HG03025 (cell line): ENCODE measurements around the gene IPMK.
A peak's percentile ranks its signal among the peaks of the same experiment; 100 is the strongest.
"Not testable (repeated sequence)": the region's sequence is repeated elsewhere in the genome, so short reads cannot be mapped to it uniquely, and the experiment has no call there.

Experiments used
- ATAC-seq: cut with Tn5 transposase; IDR thresholded peaks from one replicate; pipeline ENCODE4 v1.9.1; 2021; ENCODE audit warnings: mild to moderate bottlenecking, moderate library complexity; ENCODE audit not compliant: unreplicated experiment, low FRiP score

IPMK gene

DNA sequence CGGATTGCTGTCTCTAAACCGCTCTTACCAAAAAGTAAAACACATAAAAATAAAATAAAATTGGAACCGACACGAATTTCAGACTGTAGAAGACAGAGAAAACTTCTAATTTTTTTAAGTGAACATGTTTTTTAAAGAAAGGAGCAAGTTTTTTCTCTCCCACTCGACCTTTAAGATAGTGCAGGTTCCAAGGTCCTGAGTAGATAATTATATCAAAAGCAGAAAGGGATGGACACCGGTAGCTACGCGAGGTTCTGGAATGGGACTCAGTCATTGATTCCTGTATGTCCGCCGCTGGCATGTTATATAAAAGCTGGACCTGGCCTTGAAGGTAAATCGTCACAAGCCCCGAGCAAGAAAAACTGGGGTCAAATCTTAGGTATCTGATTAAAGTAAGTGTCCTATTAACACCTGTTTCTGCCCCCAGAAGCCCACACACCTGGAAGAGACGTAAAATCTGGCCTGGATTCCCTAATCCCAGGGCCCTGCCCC, 806 bp upstream of the IPMK start:
- no peak for ATAC-seq

DNA sequence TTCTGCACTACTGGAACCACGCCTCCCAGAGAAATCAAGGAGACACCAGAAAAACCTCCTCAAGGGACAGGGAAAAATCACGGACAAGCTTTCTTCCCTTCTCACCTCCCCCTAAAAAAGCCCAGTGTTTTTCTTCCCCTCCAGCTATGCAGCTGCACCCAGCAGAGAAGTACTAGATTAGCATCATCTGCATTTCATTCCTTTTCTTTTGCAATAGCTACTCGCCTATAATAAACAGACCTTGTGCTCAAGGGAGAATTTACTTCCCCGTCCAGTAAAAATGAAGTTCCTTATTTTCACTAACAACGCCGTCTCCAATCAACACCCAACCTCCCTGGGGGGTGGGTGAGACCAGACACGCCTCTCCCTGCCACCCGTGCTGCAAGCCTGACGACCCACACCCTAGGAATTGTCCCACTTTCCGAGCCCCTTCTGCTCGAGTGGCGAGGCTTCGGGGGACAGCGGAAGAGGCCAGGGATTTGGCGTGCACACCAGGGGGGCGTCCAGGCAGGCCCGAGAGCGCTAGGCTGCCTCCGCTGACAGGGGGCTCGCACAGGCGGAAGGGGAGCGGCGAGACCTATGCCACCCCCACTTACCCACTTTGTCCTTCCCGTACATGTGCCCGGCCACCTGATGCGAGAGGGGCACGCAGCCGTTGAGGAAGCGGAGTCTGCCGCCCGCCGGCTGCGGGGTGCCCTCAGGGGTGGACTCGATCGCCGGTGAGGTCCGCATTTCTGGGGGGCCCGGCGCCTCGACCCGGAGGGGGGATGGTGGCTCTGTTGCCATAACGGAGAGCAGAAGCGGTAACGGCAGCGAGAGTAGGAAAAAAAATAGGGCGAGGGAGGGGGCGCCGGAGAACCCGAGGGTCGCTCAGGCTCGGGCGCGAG, 625 bp downstream of the IPMK start:
- peak; percentile 18 for ATAC-seq

DNA sequence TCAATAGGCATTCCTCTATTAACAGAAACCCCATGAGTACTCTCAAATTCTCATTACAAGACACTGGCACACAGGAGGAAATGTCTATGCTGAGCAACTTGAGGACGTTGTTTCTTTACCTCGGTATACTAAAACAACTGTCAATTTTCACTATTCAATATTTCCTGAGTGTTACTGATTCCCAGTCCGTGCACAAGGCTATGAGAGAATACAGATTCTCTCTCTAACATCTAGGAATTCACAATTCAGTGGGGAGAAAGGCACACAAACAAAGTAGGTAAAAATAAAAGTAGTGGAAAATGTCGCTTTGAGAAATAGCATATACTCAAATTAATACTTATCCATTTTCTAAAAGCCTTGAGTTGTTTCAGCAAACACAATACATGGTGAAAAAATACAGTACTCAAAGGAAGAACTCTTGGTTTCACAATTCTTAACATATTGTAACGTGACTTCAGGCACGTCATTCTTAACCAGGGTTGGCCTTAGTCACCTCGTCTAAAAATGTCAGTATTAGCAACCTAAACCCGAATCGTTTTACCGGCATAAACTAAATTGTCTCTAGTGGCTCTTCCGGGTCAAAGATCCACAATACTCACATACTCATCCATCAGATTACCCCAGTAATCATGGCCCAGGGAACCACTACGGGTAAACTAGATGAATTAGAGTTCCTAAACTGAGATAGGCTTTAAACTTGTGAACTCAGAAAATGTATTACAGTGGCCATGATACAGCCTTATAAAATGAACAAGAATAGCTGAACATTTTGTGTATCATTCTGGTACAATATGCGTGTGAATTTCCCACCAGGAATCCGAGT, 1.5 kb downstream of the IPMK start:
- ATAC-seq = no peak

DNA sequence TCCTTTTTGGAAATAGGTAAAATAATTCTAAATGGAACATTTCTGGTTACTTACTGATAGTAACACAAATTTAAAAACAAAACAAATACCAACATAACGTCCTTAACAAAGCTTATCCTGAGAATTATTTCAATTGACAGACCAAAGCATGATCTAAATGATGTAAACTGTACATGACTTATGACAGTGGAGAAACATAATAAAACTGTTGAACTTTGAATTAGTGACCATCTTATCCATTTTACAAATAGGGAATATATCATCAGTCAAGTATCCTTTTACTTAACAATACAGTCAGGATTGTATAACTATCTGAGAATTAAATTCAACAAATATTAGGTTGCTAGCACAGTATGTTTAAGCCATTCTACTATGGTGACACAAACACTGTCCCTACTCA, 2.4 kb downstream of the IPMK start:
- no peak for ATAC-seq

DNA sequence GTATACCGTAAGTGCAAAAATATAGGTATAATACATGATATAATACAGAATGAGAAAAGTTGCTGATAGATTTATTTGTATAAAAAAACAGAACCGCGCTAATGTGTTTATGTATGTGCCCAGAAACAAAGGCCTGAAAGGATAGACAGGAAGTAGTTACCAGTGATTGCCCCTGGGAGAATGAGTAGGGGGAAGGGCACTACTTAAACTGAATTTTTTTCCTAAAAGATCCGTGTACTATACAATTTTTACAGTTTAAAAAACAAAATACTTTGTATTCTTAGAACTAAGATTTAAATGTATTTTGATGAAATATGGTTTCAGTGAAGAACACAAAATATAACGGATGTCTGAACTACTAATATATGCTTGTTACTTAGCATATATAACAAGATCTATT, 2.9 kb downstream of the IPMK start:
- no peak for ATAC-seq

DNA sequence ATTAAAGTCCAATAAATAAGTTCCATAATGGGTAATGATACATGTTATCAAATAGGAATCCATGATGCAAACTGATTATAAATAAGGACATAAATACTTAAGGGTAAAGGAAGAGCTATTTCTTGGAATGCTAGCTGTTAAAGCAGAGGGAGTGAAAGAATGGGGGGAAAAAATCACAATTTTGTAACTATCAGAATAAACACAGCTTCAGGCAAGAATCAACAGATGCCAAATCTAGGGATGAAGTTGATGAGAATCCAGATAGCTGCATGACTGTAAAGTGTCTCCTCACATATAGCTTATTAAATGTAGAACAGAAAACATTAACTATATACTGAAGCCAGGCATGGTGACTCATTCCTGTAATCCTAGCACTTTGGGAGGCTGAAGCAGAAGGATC, 4.9 kb downstream of the IPMK start:
- no peak for ATAC-seq

DNA sequence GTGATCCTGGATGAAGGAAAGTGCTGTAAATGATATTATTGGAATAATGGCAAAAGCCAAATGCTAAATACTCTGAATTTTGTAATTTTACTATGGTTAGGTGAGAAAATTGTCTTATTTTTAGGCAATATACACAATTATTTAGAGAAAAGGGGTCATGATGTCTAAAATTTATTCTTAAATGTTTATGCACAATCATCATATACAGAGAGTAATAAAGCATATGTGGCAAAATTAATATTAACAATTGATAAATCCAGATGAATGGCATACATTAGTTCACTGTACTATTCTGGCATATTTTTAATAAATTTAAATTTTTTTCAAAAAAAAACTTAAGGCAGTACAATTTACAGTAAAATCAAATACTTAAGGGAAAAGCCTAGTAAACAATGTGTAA, 7.4 kb downstream of the IPMK start:
- ATAC-seq = no peak

DNA sequence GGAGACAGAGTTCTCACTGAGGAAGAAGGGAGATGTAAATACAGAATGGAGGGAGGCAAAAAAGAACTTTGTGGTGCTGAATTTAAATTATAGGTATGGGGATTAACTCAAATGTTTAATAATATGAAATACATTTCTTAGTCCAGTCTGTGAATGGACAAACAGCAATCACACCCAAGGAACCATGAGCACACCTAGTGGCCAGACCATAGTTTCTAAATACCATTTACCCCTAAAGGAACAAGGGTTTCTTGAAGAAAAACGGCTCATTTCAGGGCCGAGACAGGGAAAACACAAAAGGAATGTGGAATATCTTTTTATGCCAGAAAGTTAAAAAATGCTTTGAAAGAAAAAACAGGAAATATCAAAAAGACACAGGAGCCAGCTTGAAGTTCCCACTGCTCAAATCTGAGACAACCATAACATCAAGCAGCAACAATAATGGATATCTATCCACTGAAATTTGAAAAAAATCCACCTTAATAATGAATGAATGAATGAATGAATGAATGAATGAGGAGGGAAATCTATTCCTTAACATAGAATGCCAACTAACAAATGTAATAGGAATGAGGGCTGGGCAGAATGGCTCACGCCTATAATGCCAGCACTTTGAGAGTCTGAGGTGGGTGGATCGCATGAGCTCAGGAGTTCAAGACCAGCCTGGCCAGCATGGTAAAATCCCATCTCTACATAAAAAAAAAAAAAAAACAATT, 8.6 kb downstream of the IPMK start:
- ATAC-seq = no peak

DNA sequence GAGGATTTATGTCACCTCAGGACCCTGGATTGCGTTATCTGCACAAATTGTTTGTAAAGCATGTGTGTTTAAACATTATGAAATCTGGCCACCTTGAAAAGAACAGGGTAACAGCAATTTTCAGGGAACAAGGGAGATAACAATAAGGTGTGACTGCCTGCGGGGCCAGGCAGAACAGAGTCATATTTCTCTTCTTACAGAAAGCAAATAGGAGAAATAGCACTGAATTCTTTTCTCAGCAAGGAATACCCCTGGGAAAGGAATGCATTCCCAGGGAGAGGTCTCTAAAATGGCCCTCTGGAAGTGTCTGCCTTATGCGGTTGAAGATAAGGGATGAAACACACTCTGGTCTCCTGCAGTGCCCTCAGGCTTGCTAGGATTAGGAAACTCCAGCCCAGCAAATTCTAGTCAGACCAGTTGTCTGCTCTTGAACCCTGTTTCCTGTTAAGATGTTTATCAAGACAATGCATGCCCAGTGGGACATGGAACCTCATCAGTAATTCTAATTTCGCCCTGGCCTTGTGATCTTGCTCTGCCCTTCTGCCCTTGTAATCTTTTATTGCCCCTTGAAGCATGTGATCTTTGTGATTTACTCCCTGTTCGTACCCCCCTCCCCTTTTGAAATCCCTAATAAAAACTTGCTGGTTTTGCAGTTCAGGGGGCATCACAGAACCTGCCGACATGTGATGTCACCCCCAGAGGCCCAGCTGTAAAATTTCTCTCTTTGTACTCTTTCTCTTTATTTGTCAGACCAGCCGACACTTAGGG, 11.5 kb downstream of the IPMK start:
- not testable (repeated sequence) for ATAC-seq

DNA sequence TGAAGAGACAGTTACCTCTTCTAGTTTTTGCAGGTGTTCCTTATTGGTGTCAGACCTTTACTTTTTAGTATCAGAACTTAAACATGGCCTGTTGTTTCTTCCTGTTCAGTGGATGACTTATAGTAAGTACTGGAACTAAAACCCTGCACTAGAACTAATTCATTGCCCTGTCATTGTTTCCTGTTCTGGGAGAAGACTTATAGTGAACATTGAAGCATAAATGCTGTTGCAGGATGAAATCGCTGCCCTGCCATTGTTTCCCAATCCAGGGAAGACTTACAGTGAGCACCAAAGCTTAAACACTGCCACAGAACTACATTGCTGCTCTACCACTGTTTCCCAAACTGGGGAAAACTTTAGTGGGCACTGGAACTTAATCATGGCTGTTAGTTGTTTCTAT, 13.1 kb downstream of the IPMK start:
- ATAC-seq = no peak

DNA sequence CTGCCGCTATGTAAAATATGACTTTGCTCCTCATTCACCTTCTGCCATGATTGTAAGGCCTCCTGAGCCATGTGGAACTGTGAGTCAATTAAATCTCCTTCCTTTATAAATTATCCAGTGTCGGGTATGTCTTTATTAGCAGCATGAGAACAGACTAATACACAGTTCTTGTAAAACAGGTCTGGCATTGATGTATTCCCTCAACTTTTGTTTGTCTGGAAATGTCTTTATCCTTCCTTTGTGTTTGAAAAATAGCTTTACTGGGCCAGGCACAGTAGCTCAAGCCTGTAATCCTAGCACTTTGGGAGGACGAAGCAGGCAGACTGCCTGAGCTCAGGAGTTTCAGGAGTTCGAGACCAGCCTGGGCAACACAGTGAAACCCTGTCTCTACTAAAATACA, 14.5 kb downstream of the IPMK start:
- no peak for ATAC-seq

DNA sequence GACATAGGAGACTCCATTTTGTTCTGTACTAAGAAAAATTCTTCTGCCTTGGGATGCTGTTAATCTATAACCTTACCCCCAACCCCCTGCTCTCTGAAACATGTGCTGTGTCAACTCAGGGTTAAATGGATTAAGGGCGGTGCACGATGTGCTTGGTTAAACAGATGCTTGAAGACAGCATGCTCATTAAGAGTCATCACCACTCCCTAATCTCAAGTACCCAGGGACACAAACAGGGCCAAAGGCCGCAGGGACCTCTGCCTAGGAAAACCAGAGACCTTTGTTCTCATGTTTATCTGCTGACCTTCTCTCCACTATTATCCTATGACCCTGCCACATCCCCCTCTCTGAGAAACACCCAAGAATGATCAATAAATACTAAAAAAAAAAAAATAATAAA, 23.0 kb downstream of the IPMK start:
- not testable (repeated sequence) for ATAC-seq

DNA sequence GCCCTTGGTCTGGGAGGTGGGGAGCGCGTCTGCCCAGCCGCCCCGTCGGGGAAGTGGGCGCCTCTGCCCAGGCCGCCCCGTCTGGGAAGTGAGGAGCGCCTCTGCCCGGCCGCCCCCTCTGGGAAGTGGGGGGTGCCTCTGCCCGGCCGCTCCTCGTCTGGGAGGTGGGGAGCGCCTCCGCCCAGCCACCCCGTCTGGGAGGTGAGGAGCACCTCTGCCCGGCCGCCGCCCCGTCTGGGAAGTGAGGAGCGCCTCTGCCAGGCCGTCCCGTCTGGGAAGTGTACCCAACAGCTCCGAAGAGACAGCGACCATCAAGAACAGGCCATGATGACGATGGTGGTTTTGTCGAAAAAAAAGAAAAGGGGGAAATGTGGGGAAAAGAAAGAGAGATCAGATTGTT, 23.5 kb downstream of the IPMK start:
- ATAC-seq = not testable (repeated sequence)

DNA sequence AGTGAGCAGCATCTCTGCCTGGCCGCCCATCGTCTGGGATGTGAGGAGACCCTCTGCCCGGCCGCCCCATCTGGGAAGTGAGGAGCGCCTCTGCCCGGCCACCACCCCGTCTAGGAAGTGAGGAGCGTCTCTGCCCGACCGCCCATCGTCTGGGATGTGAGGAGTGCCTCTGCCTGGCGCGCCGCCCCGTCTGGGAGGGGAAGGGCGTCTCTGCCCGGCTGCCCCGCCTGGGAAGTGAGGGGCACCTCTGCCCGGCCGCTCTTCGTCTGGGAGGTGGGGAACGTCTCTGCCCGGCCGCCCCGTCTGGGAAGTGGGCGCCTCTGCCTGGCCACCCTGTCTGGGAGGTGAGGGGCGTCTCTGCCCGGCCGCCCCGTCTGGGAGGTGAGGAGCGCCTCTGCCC, 23.9 kb downstream of the IPMK start:
- ATAC-seq = not testable (repeated sequence)

DNA sequence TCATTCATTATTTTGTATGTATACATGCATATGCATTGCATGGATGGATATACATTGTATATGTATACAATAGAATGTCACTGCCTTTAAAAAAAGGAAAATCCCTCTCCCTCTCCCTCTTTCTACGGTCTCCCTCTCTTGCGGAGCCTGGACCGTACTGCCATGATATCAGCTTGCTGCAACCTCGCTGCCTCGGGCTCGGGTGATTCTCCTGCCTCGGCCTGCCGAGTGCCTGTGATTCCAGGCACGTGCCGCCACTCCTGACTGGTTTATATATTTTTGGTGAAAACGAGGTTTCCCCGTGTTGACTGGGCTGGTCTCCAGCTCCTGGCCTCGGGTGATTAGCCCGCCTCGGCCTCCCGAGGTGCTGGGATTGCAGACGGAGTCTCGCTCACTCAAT, 24.4 kb downstream of the IPMK start:
- ATAC-seq = no peak

DNA sequence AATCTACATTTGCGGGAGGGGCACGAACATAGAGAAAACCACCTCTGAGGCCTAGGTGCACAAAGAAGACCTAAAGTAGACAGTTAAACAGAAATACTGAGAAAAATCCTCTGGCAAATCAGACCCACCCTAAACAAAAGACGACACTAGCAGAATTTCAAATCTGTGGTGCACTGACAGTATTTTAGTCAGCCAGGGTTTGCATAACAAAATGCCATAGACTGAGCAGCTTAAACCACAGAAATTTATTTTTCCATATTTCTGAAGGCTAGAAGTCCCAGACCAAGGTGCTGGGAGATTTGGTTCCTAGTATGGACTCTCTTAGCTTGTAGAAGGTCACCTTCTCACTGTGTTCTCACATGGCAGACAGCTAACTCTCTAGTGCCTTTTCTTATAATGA, 26.3 kb downstream of the IPMK start:
- ATAC-seq = no peak

DNA sequence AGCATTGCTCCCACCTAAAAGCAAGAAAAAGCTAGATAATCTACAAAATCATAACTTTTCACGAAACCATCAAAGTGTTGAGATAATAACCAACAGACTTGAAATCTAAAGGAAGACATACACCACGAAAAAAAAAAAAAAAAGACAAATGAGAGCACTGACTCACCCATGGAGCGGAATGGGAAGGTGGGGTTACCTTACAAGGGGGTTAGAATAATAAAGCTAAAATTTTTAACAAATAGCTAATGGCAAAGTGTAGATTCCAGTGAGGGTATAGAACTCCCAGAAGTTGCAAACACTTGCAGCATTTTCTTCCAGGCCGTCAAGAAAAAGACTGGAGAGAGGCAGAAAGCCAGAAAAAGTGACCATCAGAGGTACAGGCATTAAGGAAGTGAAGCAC, 27.2 kb downstream of the IPMK start:
- ATAC-seq = no peak

DNA sequence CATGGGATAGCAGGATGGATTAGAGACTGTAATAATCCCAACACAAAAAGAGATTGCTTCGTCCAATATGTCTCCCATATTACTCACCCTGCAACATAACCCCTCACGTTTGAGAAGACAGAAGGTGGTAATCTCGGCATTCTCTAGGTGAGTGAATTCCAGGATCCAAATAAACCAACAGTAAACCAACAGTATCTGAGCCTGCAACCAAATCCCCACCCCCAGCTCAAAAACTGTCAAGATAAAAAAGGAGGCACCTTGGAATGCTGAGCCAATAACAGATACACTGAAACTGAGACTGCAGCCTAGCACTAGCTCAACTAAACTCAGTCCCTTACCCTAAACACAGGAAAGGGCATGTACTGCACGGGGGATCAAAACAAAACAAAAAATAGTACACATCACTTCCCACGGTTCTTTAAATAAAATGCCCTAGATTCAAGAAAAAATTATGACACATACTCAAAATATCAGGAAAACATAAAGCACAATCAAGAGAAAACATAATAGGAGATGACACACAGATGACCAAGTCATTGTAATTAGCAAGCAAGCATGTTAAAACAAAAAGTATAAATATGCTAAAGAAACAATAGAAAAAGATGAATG, 28.0 kb downstream of the IPMK start:
- ATAC-seq = no peak

DNA sequence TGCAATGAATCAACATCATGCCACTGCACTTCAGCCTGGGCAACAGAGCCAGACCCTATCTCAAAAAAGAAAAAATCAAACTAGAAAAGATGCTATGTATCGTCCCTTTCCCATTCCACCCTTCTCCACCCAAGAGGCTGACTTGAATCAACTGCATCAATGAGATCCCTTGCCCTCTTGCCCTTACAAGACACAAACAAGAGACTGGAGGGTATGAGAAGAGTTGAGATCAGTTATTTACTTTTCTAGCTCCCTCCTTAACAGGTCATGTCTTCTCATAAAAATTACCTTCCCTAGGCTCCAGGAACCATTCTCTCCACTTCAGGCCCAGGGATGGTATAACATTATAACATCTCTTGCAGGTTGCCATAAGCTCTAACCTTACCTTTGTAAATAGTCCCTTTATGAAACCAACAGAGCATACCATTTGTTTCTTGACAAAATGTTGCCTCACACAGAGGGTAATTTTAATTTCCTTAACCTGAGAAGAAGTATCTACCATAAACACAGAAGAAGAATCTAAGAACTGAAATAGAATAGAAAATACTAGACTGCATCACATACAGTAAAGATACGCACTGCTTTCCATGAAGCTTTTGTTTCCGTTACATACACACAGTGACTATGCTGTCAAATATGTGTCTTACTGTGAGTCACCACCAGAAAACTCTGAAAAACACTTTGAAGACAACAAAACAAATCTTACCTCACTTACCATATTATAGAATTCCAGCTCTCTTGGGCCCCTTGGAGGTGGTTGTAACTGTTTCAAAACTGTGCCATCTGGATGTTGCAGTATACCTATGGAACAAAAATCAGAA, 30.5 kb downstream of the IPMK start:
- no peak for ATAC-seq
